H1 (cell line): Measurements from ENCODE around the gene GRM8. TPM values are rescaled to one million over a fixed set of nuclear protein-coding genes. Genes with fewer than 3 reads are reported as not detected.

Experiments used
- CTCF ChIA-PET: fragments of 300-600 bp; sonication (Branson Sonifier 250); formaldehyde crosslinking; loops from one replicate; lab custom pipeline; 2021; ENCODE audit not compliant: partially characterized antibody; lab: Charles Lee
- POLR2A ChIA-PET: fragments of 300-600 bp; sonication (Branson Sonifier 250); formaldehyde crosslinking; loops from one replicate; lab custom pipeline; 2021; ENCODE audit warnings: inconsistent platforms; ENCODE audit not compliant: partially characterized antibody; lab: Charles Lee
- DNase-seq, 2 experiments: peaks; one replicate each; pipeline versions ENCODE4 v3.0.0 to v3.0.0-alpha.2; 2010 to 2022; ENCODE audit warnings: low spot score in 2 of 2, low read depth in 1 of 2, mixed read lengths in 1 of 2
- FAIRE-seq: peaks from 2 replicates; lab custom pipeline; 2011; peaks lifted over from hg19 to GRCh38; lab: Jason Lieb, UNC
- H2AFZ ChIP-seq: 2 replicates; pipeline ENCODE4 v1.8.1; 2012; ENCODE audit warnings: low read length, inconsistent platforms
- H2AK5ac ChIP-seq: 2 replicates; pipeline ENCODE4 v1.6.1; 2013; ENCODE audit warnings: low read depth, low read length
- H2BK120ac ChIP-seq: replicated peaks from 2 replicates; pipeline ENCODE3; 2013; ENCODE audit warnings: low read depth, low read length, inconsistent platforms
- H2BK12ac ChIP-seq: 2 replicates; pipeline ENCODE4 v1.6.1; 2013; ENCODE audit warnings: low read depth, low read length
- H2BK15ac ChIP-seq: 2 replicates; pipeline ENCODE4 v1.6.1; 2013; ENCODE audit warnings: low read length
- H2BK20ac ChIP-seq: 2 replicates; pipeline ENCODE4 v1.6.1; 2013; ENCODE audit warnings: low read length
- H2BK5ac ChIP-seq: 2 replicates; pipeline ENCODE4 v1.6.1; 2013; ENCODE audit warnings: low read depth, low read length
- H3K14ac ChIP-seq: 2 replicates; pipeline ENCODE4 v1.6.1; 2013; ENCODE audit warnings: inconsistent platforms; ENCODE audit not compliant: insufficient read length
- H3K18ac ChIP-seq: 2 replicates; pipeline ENCODE4 v1.6.1; 2013; ENCODE audit warnings: low read length; ENCODE audit errors: extremely low read depth
- H3K23ac ChIP-seq: 2 replicates; pipeline ENCODE4 v1.6.1; 2013; ENCODE audit warnings: inconsistent platforms; ENCODE audit not compliant: insufficient read length
- H3K23me2 ChIP-seq: 2 replicates; pipeline ENCODE4 v1.6.1; 2013; ENCODE audit warnings: low read depth, low read length
- H3K27ac ChIP-seq: 2 replicates; pipeline ENCODE4 v1.6.1; 2011; ENCODE audit warnings: low read depth, low read length, inconsistent platforms
- H3K27me3 ChIP-seq, 4 experiments: replicated peaks in 1 of 4; 1 replicate in 1 of 4; 2 replicates in 3 of 4; pipeline versions ENCODE4 v1.6.1 to v1.8.1; 2011 to 2013; ENCODE audit warnings: low read length in 3 of 4, mild to moderate bottlenecking in 3 of 4, inconsistent platforms in 2 of 4, mixed read lengths in 2 of 4, moderate library complexity in 1 of 4; ENCODE audit not compliant: control insufficient read depth in 3 of 4, insufficient read depth in 3 of 4; ENCODE audit errors: extremely low read depth in 1 of 4
- H3K36me3 ChIP-seq, 4 experiments: 2 replicates each; pipeline versions ENCODE4 v1.6.1 to v1.8.1; 2011 to 2013; ENCODE audit warnings: mild to moderate bottlenecking in 4 of 4, low read length in 3 of 4, moderate library complexity in 2 of 4, control low read depth in 1 of 4, inconsistent platforms in 1 of 4; ENCODE audit not compliant: insufficient read depth in 4 of 4, control insufficient read depth in 2 of 4
- H3K4ac ChIP-seq: replicated peaks from 2 replicates; pipeline ENCODE3; 2013; ENCODE audit warnings: low read length, low read depth, mixed read lengths, inconsistent platforms; ENCODE audit not compliant: insufficient read length
- H3K4me1 ChIP-seq, 4 experiments: replicated peaks in 1 of 4; 1 replicate in 1 of 4; 2 replicates in 3 of 4; pipeline versions ENCODE4 v1.6.1 to v1.8.1; 2011 to 2013; ENCODE audit warnings: low read length in 3 of 4, inconsistent platforms in 2 of 4, mixed read lengths in 1 of 4; ENCODE audit not compliant: insufficient read depth in 4 of 4, control insufficient read depth in 3 of 4
- H3K4me2 ChIP-seq, 2 experiments: 2 replicates each; pipeline versions ENCODE4 v1.6.1 to v1.8.1; 2011 to 2013; ENCODE audit warnings: low read depth in 2 of 2, low read length in 2 of 2, control low read depth in 1 of 2, inconsistent platforms in 1 of 2, mild to moderate bottlenecking in 1 of 2; ENCODE audit not compliant: insufficient read depth in 1 of 2
- H3K4me3 ChIP-seq, 4 experiments: fragments of 200-600, 300-600 bp in 1 of 4; sonication (generic), shearing (Covaris generic), sonication (Bioruptor Twin) in 1 of 4; 2 replicates each; pipeline versions ENCODE4 v1.5.1 to v1.8.1; 2011 to 2016; ENCODE audit warnings: low read length in 4 of 4, low read depth in 3 of 4, control low read depth in 2 of 4, inconsistent platforms in 2 of 4, mild to moderate bottlenecking in 2 of 4, mixed read lengths in 1 of 4, moderate library complexity in 1 of 4; ENCODE audit not compliant: insufficient read depth in 2 of 4; ENCODE audit errors: extremely low read depth in 1 of 4
- H3K56ac ChIP-seq: replicated peaks from 2 replicates; pipeline ENCODE3; 2013; ENCODE audit warnings: low read depth, mild to moderate bottlenecking, mixed read lengths, low read length, inconsistent platforms; ENCODE audit not compliant: insufficient read length
- H3K79me1 ChIP-seq: 2 replicates; pipeline ENCODE4 v1.6.1; 2013; ENCODE audit warnings: low read depth, low read length, control low read depth
- H3K79me2 ChIP-seq, 2 experiments: 2 replicates each; pipeline versions ENCODE4 v1.6.1 to v1.8.1; 2012 to 2013; ENCODE audit warnings: low read length in 2 of 2, mild to moderate bottlenecking in 2 of 2, inconsistent platforms in 1 of 2; ENCODE audit not compliant: insufficient read depth in 2 of 2, control insufficient read depth in 1 of 2
- H3K9ac ChIP-seq, 4 experiments: replicated peaks in 1 of 4; 1 replicate in 1 of 4; 2 replicates in 3 of 4; pipeline versions ENCODE4 v1.6.1 to v1.8.1; 2011 to 2013; ENCODE audit warnings: low read depth in 3 of 4, low read length in 3 of 4, control low read depth in 2 of 4, mild to moderate bottlenecking in 2 of 4, moderate library complexity in 2 of 4, inconsistent platforms in 1 of 4; ENCODE audit errors: extremely low read depth in 1 of 4
- H3K9me3 ChIP-seq, 2 experiments: 2 replicates each; pipeline versions ENCODE4 v1.6.1 to v1.8.1; 2012 to 2013; ENCODE audit warnings: mild to moderate bottlenecking in 2 of 2, moderate library complexity in 2 of 2, control low read depth in 1 of 2, inconsistent platforms in 1 of 2, low read depth in 1 of 2, low read length in 1 of 2, mixed read lengths in 1 of 2; ENCODE audit not compliant: insufficient read depth in 2 of 2
- H4K20me1 ChIP-seq, 2 experiments: replicated peaks in 1 of 2; 2 replicates each; pipeline versions ENCODE3 to v1.8.1; 2011 to 2013; ENCODE audit warnings: inconsistent platforms in 2 of 2, low read length in 2 of 2, mild to moderate bottlenecking in 1 of 2; ENCODE audit not compliant: insufficient read depth in 2 of 2, control insufficient read depth in 1 of 2
- H4K5ac ChIP-seq: 2 replicates; pipeline ENCODE4 v1.6.1; 2013; ENCODE audit warnings: low read length, low read depth, mixed read lengths, inconsistent platforms; ENCODE audit not compliant: insufficient read length
- H4K8ac ChIP-seq: 2 replicates; pipeline ENCODE4 v1.8.0; 2013; ENCODE audit warnings: mild to moderate bottlenecking, moderate library complexity, low read length, inconsistent platforms; ENCODE audit not compliant: insufficient read depth; ENCODE audit errors: extremely low read depth
- H4K91ac ChIP-seq: replicated peaks from 2 replicates; pipeline ENCODE3; 2013; ENCODE audit warnings: low read length, mixed read lengths, inconsistent platforms; ENCODE audit not compliant: insufficient read length
- WGBS, 2 experiments: shearing (Covaris generic) in 1 of 2; methylation state at CpG; one replicate each; pipeline versions ENCODE4 v1.1.6 to v1.1.7; 2013 to 2015; ENCODE audit warnings: low lambda C conversion rate in 2 of 2, mixed read lengths in 2 of 2, inconsistent platforms in 1 of 2, low coverage in 1 of 2, missing lambda C conversion rate in 1 of 2; ENCODE audit not compliant: insufficient replicate concordance in 2 of 2, insufficient coverage in 1 of 2, insufficient read length in 1 of 2; ENCODE audit errors: extremely low coverage in 1 of 2, missing lambda C conversion rate in 1 of 2; 5-methylcytosine and 5-hydroxymethylcytosine counted together
- polyA plus RNA-seq, 7 experiments: library from polyadenylated mRNA; depleted of rRNA in 3 of 7; stranded (reverse) in 5 of 7; unstranded in 2 of 7; fragments of >200 nt in 5 of 7; fragments of 200-250 nt in 2 of 7; gene quantifications; 1 replicate in 5 of 7; 2 replicates in 1 of 7; 4 replicates in 1 of 7; pipeline versions ENCODE4 v1.2.1 to v1.2.3, GENCODE V29; 2011 to 2013; ENCODE audit warnings: missing spikeins in 2 of 7, mixed read lengths in 2 of 7
- total RNA-seq: library from RNA; stranded (reverse); fragmentation: NEBNext Ultra II Directional; extraction: Animal tissue kit (Norgen Biotek cat#: 25700); gene quantifications from 2 replicates; pipeline ENCODE4 v1.2.1, GENCODE V29; 2021
- TF ChIP-seq, protein P1 (sequence below): IDR thresholded peaks from 2 replicates; pipeline ENCODE4 v1.6.1; 2012; ENCODE audit warnings: inconsistent platforms

GRM8 gene
- total and polyA plus RNA-seq, 2 of the 8 experiments (the other 6 are each of a cell fraction or from before 2014, with no cell fraction given), result 2.6 to 2.8 TPM

DNA sequence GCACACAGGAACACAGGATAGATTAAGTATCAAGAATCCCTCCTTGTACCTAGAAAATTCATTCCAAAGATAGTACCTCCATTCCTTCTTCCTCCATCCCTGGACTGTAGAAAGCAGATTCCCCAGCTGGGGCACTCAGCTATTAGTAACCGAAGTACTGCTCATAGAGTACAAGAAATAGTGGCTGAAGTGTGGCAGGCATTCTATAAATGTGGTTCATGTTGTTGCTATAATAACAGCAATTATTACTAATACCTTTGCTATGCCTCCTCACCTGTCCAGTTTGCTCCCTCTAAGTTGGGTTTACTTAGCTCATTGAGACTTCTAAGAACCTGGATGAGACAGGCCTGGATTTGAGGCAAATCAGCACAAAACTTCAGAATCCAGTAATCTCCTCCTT, 453.2 kb downstream of the GRM8 start:
- TF ChIP-seq, protein P1, sequence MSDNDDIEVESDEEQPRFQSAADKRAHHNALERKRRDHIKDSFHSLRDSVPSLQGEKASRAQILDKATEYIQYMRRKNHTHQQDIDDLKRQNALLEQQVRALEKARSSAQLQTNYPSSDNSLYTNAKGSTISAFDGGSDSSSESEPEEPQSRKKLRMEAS, result no peak
- Histone ChIP-seq H2BK120ac (no peak overlapping the region), H4K5ac (no peak overlapping the region), H2BK20ac (no peak overlapping the region), H3K56ac (no peak overlapping the region), H3K27ac (no peak overlapping the region), H3K9ac (no peak overlapping the region), H4K91ac (no peak overlapping the region), H4K8ac (no peak overlapping the region), H2BK12ac (no peak overlapping the region), H3K9me3 (no peaks in the 10 kb centered on the region), H2BK5ac (no peak overlapping the region), H2AFZ (no peak overlapping the region), H2AK5ac (no peak overlapping the region), H3K79me2 (no peaks in the 10 kb centered on the region), H4K20me1 (no peaks in the 10 kb centered on the region), H3K4me1 (no peaks in the 10 kb centered on the region), H2BK15ac (no peak overlapping the region), H3K79me1 (no peaks in the 10 kb centered on the region), H3K23me2 (no peaks in the 10 kb centered on the region), H3K23ac (no peak overlapping the region), H3K4me2 (no peak overlapping the region), H3K27me3 (no peaks in the 10 kb centered on the region), H3K4me3 (no peak overlapping the region), H3K4ac (no peak overlapping the region), H3K36me3 (no peaks in the 10 kb centered on the region), H3K18ac (no peak overlapping the region), H3K14ac (no peak overlapping the region)
- WGBS, 2 experiments, result 95% methylated on average over 1 of the region's 1 CpG; no CpG with 5 or more reads in 1 of the 2 experiments
- ChIA-PET CTCF (interaction anchor here (0.8 to 1.3 kb wide), 2 partner anchors 13 to 441 kb away, joined by 3 read pairs; no protein-coding TSS in a partner anchor), POLR2A (no interaction called here)
- FAIRE-seq, result no peak
- DNase-seq, result no peak
